Hepatocyte (in vitro differentiated cells): Measurements from ENCODE around the gene APC2.

Experiments
- CTCF ChIP-seq: fragments of 200-600 bp; sonication (generic); IDR thresholded peaks from 2 replicates; pipeline ENCODE4 v1.5.1; 2016; ENCODE audit warnings: antibody characterized with exemption, mild to moderate bottlenecking; ENCODE audit not compliant: poor library complexity
- EZH2 ChIP-seq: fragments of 200-600 bp; sonication (generic); IDR thresholded peaks from 2 replicates; pipeline ENCODE4 v1.6.1; 2016; ENCODE audit warnings: antibody characterized with exemption, mild to moderate bottlenecking, borderline replicate concordance
- EZH2phosphoT487 ChIP-seq: fragments of 200-600 bp; sonication (generic); IDR thresholded peaks from one replicate; pipeline ENCODE4 v1.6.1; 2018; ENCODE audit warnings: antibody characterized with exemption, mild to moderate bottlenecking, low read depth, moderate library complexity; ENCODE audit not compliant: unreplicated experiment, severe bottlenecking

GRCh38 chr19:1412323-1412923 lies 37.5 kb upstream of the APC2 start:
- TF ChIP-seq CTCF (no peak), EZH2 (no peak), EZH2phosphoT487 (no peak)
